HepG2 (cell line): ENCODE results near the gene FOCAD. TPM values are rescaled to one million over a fixed set of nuclear protein-coding genes. Genes with fewer than 3 reads are reported as not detected.

ENCODE experiments used
- HNRNPK ChIP-seq: fragments of 200-400 bp; formaldehyde crosslinking; IDR thresholded peaks from 2 replicates; pipeline ENCODE4 v1.6.1; 2018; ENCODE audit warnings: low read length, low read depth, moderate library complexity, mild to moderate bottlenecking; ENCODE audit not compliant: poor library complexity, severe bottlenecking
- HNRNPUL1 ChIP-seq: fragments of 200-400 bp; formaldehyde crosslinking; IDR thresholded peaks from 2 replicates; pipeline ENCODE4 v1.6.1; 2017; ENCODE audit warnings: low read depth, mild to moderate bottlenecking, low read length, moderate library complexity
- KDM4B ChIP-seq: sonication (generic); formaldehyde crosslinking; IDR thresholded peaks from 2 replicates; pipeline ENCODE4 v1.4.0; 2020; ENCODE audit warnings: missing genetic modification reagents
- NFYB ChIP-seq: sonication (generic); formaldehyde crosslinking; IDR thresholded peaks from 2 replicates; pipeline ENCODE4 v1.4.0; 2020; ENCODE audit warnings: missing genetic modification reagents
- SKI ChIP-seq: fragments of 450-650 bp; IDR thresholded peaks from one replicate; pipeline ENCODE4 v1.6.1; 2018; ENCODE audit warnings: mild to moderate bottlenecking; ENCODE audit not compliant: partially characterized antibody
- TBL1XR1 ChIP-seq: fragments of 150-350 bp; IDR thresholded peaks from 2 replicates; pipeline ENCODE4 v1.6.1; 2014; ENCODE audit warnings: borderline replicate concordance, low read length; ENCODE audit not compliant: partially characterized antibody
- THAP11 ChIP-seq: IDR thresholded peaks from 2 replicates; pipeline ENCODE4 v1.6.1; 2016; ENCODE audit warnings: missing biosample characterization, missing genetic modification reagents
- TSC22D2 ChIP-seq: sonication (generic); formaldehyde crosslinking; IDR thresholded peaks from 2 replicates; pipeline ENCODE4 v1.5.1; 2020; ENCODE audit warnings: missing genetic modification reagents, mild to moderate bottlenecking, borderline replicate concordance
- YEATS2 ChIP-seq: sonication (generic); formaldehyde crosslinking; IDR thresholded peaks from 2 replicates; pipeline ENCODE4 v1.4.0; 2020; ENCODE audit warnings: missing genetic modification reagents, borderline replicate concordance
- ZFP36 ChIP-seq: fragments of 150-350 bp; IDR thresholded peaks from 2 replicates; pipeline ENCODE4 v1.6.1; 2018; ENCODE audit warnings: borderline replicate concordance, low read length, low read depth; ENCODE audit not compliant: partially characterized antibody
- ZNF225 ChIP-seq: sonication (generic); formaldehyde crosslinking; IDR thresholded peaks from 2 replicates; pipeline ENCODE4 v1.4.0; 2020; ENCODE audit warnings: mild to moderate bottlenecking, missing genetic modification reagents
- ZNF367 ChIP-seq: sonication (generic); formaldehyde crosslinking; IDR thresholded peaks from 2 replicates; pipeline ENCODE4 v1.4.0; 2020; ENCODE audit warnings: missing genetic modification reagents, borderline replicate concordance
- ZNF550 ChIP-seq: sonication (generic); formaldehyde crosslinking; IDR thresholded peaks from 2 replicates; pipeline ENCODE4 v1.4.0; 2020; ENCODE audit warnings: mild to moderate bottlenecking, missing genetic modification reagents, borderline replicate concordance
- ZNF816 ChIP-seq: sonication (generic); formaldehyde crosslinking; IDR thresholded peaks from 2 replicates; pipeline ENCODE4 v1.8.0; 2022; ENCODE audit warnings: missing genetic modification reagents, mild to moderate bottlenecking, borderline replicate concordance
- polyA plus RNA-seq, 8 experiments: library from polyadenylated mRNA; depleted of rRNA in 3 of 8; stranded (reverse) in 7 of 8; unstranded in 1 of 8; fragments of >200 nt; fragmentation: Illumina TruSeq in 4 of 8; extraction: Trizol in 4 of 8; gene quantifications; 2 replicates each; pipeline versions ENCODE4 v1.2.1 to v1.2.3, GENCODE V29; 2011 to 2016; ENCODE audit warnings: low read depth in 4 of 8, missing spikeins in 1 of 8, mixed read lengths in 1 of 8; ENCODE audit not compliant: insufficient read depth in 1 of 8
- total RNA-seq, 5 experiments: library from RNA; depleted of rRNA; stranded (reverse); fragments of >200 nt; fragmentation: Illumina TruSeq; extraction: Trizol; gene quantifications; 2 replicates each; pipeline ENCODE4 v1.2.3, GENCODE V29; 2016; ENCODE audit warnings: low read depth in 1 of 5
- TF ChIP-seq, protein P1 (sequence below): sonication (generic); formaldehyde crosslinking; IDR thresholded peaks from 2 replicates; pipeline ENCODE4 v1.4.0; 2020; ENCODE audit warnings: missing genetic modification reagents
- TF ChIP-seq, protein P2 (sequence below): sonication (generic); formaldehyde crosslinking; IDR thresholded peaks from one replicate; pipeline ENCODE4 v1.5.1; 2020; ENCODE audit warnings: mild to moderate bottlenecking, missing genetic modification reagents; ENCODE audit errors: not compliant biosample characterization
- TF ChIP-seq, protein P3 (sequence below): IDR thresholded peaks from 2 replicates; pipeline ENCODE4 v1.6.1; 2012; ENCODE audit warnings: low read depth, low read length, improper control_type of control experiment

FOCAD gene
- total and polyA plus RNA-seq, 2 of the 13 experiments (the other 11 are each of a cell fraction or from before 2014, with no cell fraction given), result 18.0 to 31.1 TPM

DNA sequence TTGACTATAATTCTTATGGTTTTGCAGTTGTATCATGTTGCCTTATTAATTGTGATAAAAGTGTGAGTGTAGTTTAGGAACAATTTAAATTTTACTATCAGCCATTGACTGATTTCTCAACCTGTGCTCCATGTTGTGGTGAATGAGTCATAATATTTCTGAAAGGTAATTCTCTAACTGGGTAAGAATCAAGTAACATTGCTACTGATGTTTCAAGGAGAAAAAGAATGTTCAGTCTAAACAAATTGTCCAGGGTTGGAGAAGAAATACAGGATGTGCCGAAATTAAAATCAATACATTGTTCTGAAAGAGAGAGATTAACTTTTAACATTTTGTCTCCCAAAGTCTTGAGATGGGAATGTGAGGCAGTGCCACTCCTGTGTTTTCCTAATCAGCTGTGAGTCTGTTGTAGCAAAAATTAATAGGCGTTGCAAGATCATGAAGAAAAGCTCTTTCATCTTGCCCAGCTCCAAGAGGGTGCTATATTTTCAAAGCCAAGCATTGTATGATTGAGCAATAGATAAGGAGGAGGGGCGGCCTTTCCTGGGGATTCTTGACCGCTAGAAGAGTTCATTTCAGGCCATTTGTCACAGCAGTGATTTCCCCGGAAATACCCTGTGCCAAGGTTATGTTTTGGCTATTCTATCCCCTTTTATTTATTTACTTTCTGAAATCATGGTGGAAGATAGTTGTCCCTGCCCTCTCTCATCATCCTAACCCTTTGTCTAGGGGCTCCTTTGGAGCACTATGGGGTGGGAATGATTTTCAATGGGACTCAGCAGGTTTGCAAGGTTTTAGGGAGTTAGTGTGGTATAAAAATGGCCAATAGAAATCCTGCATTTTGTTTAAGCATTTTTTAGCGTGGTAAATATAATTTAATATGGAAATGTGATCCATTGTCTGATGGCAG lies 151.6 kb downstream of the FOCAD start (continued):
- TF ChIP-seq, protein P1, sequence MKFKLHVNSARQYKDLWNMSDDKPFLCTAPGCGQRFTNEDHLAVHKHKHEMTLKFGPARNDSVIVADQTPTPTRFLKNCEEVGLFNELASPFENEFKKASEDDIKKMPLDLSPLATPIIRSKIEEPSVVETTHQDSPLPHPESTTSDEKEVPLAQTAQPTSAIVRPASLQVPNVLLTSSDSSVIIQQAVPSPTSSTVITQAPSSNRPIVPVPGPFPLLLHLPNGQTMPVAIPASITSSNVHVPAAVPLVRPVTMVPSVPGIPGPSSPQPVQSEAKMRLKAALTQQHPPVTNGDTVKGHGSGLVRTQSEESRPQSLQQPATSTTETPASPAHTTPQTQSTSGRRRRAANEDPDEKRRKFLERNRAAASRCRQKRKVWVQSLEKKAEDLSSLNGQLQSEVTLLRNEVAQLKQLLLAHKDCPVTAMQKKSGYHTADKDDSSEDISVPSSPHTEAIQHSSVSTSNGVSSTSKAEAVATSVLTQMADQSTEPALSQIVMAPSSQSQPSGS (CRISPR knock-in tag), result no peak
- TF ChIP-seq SKI (peak; percentile 64), THAP11 (0 out of 2 replicates have a peak, but pooled peaks have one; percentile 17), HNRNPUL1 (no peak), TSC22D2 (CRISPR knock-in tag) (no peak), ZNF225 (CRISPR knock-in tag) (no peak), ZNF816 (no peak; the same call in 1 of the 2 replicates), NFYB (CRISPR knock-in tag) (no peak), KDM4B (CRISPR knock-in tag) (no peak), ZFP36 (no peak), HNRNPK (no peak), ZNF367 (no peak), ZNF550 (CRISPR knock-in tag) (no peak), TBL1XR1 (peak; percentile 73), YEATS2 (CRISPR knock-in tag) (no peak; the same call in 1 of the 2 replicates)
- TF ChIP-seq, protein P2, sequence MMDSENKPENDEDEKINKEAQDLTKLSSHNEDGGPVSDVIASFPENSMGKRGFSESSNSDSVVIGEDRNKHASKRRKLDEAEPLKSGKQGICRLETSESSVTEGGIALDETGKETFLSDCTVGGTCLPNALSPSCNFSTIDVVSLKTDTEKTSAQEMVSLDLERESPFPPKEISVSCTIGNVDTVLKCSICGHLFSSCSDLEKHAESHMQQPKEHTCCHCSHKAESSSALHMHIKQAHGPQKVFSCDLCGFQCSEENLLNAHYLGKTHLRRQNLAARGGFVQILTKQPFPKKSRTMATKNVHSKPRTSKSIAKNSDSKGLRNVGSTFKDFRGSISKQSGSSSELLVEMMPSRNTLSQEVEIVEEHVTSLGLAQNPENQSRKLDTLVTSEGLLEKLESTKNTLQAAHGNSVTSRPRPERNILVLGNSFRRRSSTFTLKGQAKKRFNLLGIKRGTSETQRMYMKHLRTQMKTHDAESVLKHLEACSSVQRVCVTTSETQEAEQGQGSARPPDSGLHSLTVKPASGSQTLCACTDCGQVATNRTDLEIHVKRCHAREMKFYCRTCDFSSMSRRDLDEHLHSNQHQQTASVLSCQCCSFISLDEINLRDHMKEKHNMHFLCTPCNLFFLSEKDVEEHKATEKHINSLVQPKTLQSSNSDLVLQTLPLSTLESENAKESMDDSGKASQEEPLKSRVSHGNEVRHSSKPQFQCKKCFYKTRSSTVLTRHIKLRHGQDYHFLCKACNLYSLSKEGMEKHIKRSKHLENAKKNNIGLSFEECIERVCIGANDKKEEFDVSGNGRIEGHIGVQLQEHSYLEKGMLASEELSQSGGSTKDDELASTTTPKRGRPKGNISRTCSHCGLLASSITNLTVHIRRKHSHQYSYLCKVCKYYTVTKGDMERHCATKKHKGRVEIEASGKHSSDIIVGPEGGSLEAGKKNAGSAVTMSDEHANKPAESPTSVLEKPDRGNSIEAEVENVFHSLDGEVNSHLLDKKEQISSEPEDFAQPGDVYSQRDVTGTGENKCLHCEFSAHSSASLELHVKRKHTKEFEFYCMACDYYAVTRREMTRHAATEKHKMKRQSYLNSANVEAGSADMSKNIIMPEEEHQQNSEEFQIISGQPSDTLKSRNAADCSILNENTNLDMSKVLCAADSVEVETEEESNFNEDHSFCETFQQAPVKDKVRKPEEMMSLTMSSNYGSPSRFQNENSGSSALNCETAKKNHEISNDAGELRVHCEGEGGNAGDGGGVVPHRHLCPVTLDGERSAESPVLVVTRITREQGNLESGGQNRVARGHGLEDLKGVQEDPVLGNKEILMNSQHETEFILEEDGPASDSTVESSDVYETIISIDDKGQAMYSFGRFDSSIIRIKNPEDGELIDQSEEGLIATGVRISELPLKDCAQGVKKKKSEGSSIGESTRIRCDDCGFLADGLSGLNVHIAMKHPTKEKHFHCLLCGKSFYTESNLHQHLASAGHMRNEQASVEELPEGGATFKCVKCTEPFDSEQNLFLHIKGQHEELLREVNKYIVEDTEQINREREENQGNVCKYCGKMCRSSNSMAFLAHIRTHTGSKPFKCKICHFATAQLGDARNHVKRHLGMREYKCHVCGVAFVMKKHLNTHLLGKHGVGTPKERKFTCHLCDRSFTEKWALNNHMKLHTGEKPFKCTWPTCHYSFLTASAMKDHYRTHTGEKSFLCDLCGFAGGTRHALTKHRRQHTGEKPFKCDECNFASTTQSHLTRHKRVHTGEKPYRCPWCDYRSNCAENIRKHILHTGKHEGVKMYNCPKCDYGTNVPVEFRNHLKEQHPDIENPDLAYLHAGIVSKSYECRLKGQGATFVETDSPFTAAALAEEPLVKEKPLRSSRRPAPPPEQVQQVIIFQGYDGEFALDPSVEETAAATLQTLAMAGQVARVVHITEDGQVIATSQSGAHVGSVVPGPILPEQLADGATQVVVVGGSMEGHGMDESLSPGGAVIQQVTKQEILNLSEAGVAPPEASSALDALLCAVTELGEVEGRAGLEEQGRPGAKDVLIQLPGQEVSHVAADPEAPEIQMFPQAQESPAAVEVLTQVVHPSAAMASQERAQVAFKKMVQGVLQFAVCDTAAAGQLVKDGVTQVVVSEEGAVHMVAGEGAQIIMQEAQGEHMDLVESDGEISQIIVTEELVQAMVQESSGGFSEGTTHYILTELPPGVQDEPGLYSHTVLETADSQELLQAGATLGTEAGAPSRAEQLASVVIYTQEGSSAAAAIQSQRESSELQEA (CRISPR knock-in tag), result no peak
- TF ChIP-seq, protein P3, sequence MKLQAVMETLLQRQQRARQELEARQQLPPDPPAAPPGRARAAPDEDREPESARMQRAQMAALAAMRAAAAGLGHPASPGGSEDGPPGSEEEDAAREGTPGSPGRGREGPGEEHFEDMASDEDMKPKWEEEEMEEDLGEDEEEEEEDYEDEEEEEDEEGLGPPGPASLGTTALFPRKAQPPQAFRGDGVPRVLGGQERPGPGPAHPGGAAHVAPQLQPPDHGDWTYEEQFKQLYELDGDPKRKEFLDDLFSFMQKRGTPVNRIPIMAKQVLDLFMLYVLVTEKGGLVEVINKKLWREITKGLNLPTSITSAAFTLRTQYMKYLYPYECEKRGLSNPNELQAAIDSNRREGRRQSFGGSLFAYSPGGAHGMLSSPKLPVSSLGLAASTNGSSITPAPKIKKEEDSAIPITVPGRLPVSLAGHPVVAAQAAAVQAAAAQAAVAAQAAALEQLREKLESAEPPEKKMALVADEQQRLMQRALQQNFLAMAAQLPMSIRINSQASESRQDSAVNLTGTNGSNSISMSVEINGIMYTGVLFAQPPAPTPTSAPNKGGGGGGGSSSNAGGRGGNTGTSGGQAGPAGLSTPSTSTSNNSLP, result peak; percentile 32; the same call in 1 of the 2 replicates
